ENCODE results near the gene LRRC4.

- TF ChIP-seq CTCF (IDR thresholded peaks at IDR 0.05) (no peak), POLR2A (IDR thresholded peaks at IDR 0.05) (no peak)
Measured at GRCh38 chr7:128000854-128001265, 30.4 kb downstream of the LRRC4 start.

Data from uterus (tissue), 2 donors.